Measurements from ENCODE around the gene CCDC102A. TPM values are rescaled to one million over a fixed set of nuclear protein-coding genes. Genes with fewer than 3 reads are reported as not detected.
"Not testable (repeated sequence)": the region's sequence is repeated elsewhere in the genome, so short reads cannot be mapped to it uniquely, and the experiment has no call there.

The CCDC102A gene
- 25.0 and 26.7 TPM in 2 replicates for total RNA-seq (2014; rRNA removed; shearing (Covaris generic))

GRCh38 chr16:57536306-57537193 is at the start of gene CCDC102A:
Gene CCDC102A (minus strand): TSS chr16:57536571. CDS start chr16:57529177, 7,394 bp downstream.
- DNase-seq (ENCODE audit: low spot score), result no peak
- in situ Hi-C loops (cut with HindIII; ENCODE audit: low sequenced_read_pairs), result no loop called here

- in situ Hi-C loops (cut with HindIII; ENCODE audit: low sequenced_read_pairs), result no loop called here
- DNase-seq (ENCODE audit: low spot score), result no peak
Measured at GRCh38 chr16:57585051-57585687, 48.8 kb upstream of the CCDC102A start.

- in situ Hi-C loops (cut with HindIII; ENCODE audit: low sequenced_read_pairs), result loop anchor here (5.0 to 10.0 kb wide), 2 partner anchors 63 to 75 kb away; no protein-coding TSS in a partner anchor
- no peak for DNase-seq (ENCODE audit: low spot score)
Measured at GRCh38 chr16:57579361-57579665, 42.9 kb upstream of the CCDC102A start.

- in situ Hi-C loops (cut with HindIII; ENCODE audit: low sequenced_read_pairs), result loop anchor here (5.0 to 10.0 kb wide), 2 partner anchors 64 to 74 kb away; no protein-coding TSS in a partner anchor
- no peak for DNase-seq (ENCODE audit: low spot score)
Measured at GRCh38 chr16:57578521-57579360, 42.4 kb upstream of the CCDC102A start.

- no peak for DNase-seq (ENCODE audit: low spot score)
Measured at GRCh38 chr16:57577691-57578224, 41.4 kb upstream of the CCDC102A start.

GRCh38 chr16:57577214-57577613 is 40.8 kb upstream of the CCDC102A start:
- in situ Hi-C loops (cut with HindIII; ENCODE audit: low sequenced_read_pairs), result loop anchor here (5.0 to 10.0 kb wide), 2 partner anchors 65 to 72 kb away; no protein-coding TSS in a partner anchor
- DNase-seq (ENCODE audit: low spot score), result no peak

More at GRCh38 chr16:57577691-57578224, 41.4 kb upstream of the CCDC102A start:
- in situ Hi-C loops (cut with HindIII; ENCODE audit: low sequenced_read_pairs), result loop anchor here (5.0 to 10.0 kb wide), 2 partner anchors 65 to 73 kb away; no protein-coding TSS in a partner anchor

- in situ Hi-C loops (cut with HindIII; ENCODE audit: low sequenced_read_pairs), result loop anchor here (5.0 to 10.0 kb wide), 2 partner anchors 66 to 72 kb away; no protein-coding TSS in a partner anchor
- peak; percentile 72 for DNase-seq (ENCODE audit: low spot score)
Measured at GRCh38 chr16:57576429-57576870, 40.1 kb upstream of the CCDC102A start.

- in situ Hi-C loops (cut with HindIII; ENCODE audit: low sequenced_read_pairs), result loop anchor here (5.0 to 10.0 kb wide), 2 partner anchors 67 to 71 kb away; no protein-coding TSS in a partner anchor
- no peak for DNase-seq (ENCODE audit: low spot score)
Measured at GRCh38 chr16:57575468-57576277, 39.3 kb upstream of the CCDC102A start.

GRCh38 chr16:57574646-57575467 is 38.5 kb upstream of the CCDC102A start:
- no peak for DNase-seq (ENCODE audit: low spot score)
- in situ Hi-C loops (cut with HindIII; ENCODE audit: low sequenced_read_pairs), result loop anchor here (5.0 to 10.0 kb wide), 2 partner anchors 67 to 70 kb away; no protein-coding TSS in a partner anchor

- DNase-seq (ENCODE audit: low spot score), result no peak
- in situ Hi-C loops (cut with HindIII; ENCODE audit: low sequenced_read_pairs), result loop anchor here (10.0 kb wide), 1 partner anchor 69 kb away; no protein-coding TSS in a partner anchor
Measured at GRCh38 chr16:57574086-57574485, 37.7 kb upstream of the CCDC102A start.

- in situ Hi-C loops (cut with HindIII; ENCODE audit: low sequenced_read_pairs), result loop anchor here (10.0 kb wide), 1 partner anchor 68 kb away; no protein-coding TSS in a partner anchor
Measured at GRCh38 chr16:57572978-57573728, 36.8 kb upstream of the CCDC102A start.

GRCh38 chr16:57571098-57571497 is 34.7 kb upstream of the CCDC102A start:
- in situ Hi-C loops (cut with HindIII; ENCODE audit: low sequenced_read_pairs), result loop anchor here (10.0 kb wide), 1 partner anchor 66 kb away; no protein-coding TSS in a partner anchor
- DNase-seq (ENCODE audit: low spot score), result no peak

More at GRCh38 chr16:57572978-57573728, 36.8 kb upstream of the CCDC102A start:
- no peak for DNase-seq (ENCODE audit: low spot score)

- in situ Hi-C loops (cut with HindIII; ENCODE audit: low sequenced_read_pairs), result loop anchor here (10.0 kb wide), 1 partner anchor 66 kb away; no protein-coding TSS in a partner anchor
- DNase-seq (ENCODE audit: low spot score), result no peak
Measured at GRCh38 chr16:57570301-57571070, 34.1 kb upstream of the CCDC102A start.

GRCh38 chr16:57569306-57569946 is 33.1 kb upstream of the CCDC102A start:
- in situ Hi-C loops (cut with HindIII; ENCODE audit: low sequenced_read_pairs), result no loop called here
- no peak for DNase-seq (ENCODE audit: low spot score)

GRCh38 chr16:57568772-57569171 is 32.4 kb upstream of the CCDC102A start:
- in situ Hi-C loops (cut with HindIII; ENCODE audit: low sequenced_read_pairs); DNase-seq (ENCODE audit: low spot score): not testable (repeated sequence)
